GM19043 (cell line): ENCODE data around the gene PACC1.
"Not testable (repeated sequence)": the region's sequence is repeated elsewhere in the genome, so short reads cannot be mapped to it uniquely, and the experiment has no call there.

Experiments used
- ATAC-seq: cut with Tn5 transposase; IDR thresholded peaks from one replicate; pipeline ENCODE4 v1.9.1; 2021; ENCODE audit warnings: low read depth; ENCODE audit not compliant: unreplicated experiment

PACC1 gene

DNA sequence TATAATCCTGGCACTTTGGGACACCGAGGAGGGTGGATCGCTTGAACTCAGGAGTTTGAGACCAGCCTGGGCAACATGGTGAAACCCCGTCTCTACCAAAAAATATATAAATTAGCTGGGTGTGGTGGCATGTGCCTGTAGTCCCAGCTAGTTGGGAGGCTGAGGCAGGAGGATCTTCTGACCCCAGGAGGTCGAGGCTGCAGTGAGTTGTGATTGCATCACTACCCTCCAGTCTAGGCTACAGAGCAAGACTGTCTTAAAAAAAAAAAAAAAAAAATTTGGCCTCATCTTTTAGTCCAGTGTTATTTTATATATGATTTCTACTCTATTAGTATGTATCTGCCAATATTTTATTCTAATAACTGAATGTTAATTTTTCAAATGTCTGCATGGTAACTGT, 69.8 kb downstream of the PACC1 start:
- ATAC-seq, result no peak

DNA sequence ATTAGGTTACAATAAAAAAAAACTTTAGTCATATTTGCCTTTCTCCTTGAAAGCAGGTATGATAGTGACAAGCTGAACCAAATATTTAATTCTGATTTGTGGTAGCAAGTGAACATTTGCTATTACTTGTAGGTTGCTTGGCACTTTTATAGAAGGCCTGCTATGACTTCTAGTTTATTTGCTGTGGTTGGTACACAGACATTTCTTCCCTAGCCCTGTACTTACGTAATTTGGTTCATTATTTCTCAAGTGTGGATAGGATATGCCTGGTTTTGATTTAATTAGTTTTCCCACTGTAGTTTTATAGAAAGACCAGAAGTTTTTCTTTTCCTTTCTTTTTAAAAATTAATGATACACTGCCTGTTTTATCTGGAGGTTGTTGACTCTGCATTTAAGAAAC, 73.6 kb downstream of the PACC1 start:
- ATAC-seq, result no peak

DNA sequence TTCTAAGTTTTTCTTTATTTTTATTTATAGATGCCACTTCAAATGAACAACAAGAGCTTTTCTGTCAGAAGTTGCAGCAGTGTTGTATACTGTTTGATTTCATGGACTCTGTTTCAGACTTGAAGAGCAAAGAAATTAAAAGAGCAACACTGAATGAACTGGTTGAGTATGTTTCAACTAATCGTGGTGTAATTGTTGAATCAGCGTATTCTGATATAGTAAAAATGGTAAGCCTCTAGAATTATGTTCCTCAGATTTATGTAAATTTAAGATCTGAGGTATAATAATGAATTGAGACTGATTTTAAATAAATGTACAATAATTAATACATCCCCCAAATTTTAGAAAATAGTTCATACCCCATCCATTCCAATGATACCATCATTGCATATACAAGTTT, 85.6 kb downstream of the PACC1 start:
- ATAC-seq, result no peak

DNA sequence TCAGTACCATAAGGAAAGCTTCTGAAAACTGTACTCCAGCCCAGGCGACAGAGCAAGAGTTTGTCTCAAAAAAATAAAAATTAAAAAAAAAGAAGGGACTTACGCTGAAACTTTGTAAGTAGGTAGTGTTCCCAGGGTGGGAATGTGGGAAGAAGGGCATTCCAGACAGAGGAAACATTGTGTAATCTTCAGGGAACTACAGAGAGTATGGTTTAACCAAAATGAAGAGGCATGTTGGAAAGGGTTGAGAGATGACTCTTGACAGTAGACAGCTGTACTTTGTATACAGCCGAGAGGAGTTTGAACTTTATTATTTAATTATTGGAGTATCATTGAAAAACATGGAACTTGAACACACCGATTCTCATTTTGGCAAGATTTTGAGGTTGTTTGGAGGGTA, 86.4 kb downstream of the PACC1 start:
- no peak for ATAC-seq

DNA sequence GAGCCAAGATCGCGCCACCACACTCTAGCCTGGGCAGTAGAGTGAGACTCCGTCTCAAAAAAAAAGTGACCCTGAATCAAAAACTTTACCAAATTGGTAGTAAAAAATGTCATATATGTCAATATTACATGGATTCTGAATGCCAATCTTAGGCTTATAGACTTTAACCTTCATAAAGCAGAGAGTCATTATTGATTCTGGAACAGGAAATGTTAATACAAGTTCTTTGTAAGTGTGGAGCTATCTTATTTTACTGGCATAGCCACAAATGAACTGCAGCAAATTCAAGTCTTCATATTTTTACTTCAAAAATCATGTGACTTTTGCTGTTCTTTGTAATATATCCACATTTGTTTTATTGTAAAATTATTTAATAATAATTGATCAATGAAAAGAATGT, 88.1 kb downstream of the PACC1 start:
- no peak for ATAC-seq

DNA sequence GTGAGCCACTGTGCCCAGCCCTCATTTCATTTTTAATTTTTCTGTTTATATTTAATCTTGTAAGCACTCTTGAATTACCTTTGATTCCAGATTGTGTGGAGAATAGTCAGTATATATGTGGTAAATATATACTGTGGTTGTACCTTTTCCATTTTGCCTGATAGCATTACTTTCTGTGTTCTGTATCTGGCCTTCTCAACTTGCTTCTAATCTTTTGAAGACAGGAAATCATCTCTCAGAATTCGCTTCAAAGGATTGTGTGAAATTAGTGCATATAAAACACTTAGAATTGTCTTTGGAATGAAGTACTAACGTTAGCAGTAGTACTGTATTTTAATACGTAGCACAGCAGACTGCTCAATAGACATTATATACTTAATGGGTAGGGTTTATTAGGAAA, 91.6 kb downstream of the PACC1 start:
- no peak for ATAC-seq

DNA sequence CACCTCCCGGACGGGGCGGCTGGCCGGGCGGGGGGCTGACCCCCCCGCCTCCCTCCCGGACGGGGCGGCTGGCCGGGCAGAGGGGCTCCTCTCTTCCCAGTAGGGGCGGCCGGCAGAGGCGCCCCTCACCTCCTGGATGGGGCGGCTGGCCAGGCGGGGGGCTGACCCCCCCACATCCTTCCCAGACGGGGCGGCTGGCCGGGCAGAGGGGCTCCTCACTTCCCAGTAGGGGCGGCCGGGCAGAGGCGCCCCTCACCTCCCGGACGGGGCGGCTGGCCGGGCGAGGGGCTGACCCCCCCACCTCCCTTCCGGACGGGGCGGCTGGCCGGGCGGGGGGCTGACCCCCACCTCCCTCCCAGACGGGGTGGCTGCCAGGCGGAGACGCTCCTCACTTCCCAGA, 93.7 kb downstream of the PACC1 start:
- not testable (repeated sequence) for ATAC-seq

DNA sequence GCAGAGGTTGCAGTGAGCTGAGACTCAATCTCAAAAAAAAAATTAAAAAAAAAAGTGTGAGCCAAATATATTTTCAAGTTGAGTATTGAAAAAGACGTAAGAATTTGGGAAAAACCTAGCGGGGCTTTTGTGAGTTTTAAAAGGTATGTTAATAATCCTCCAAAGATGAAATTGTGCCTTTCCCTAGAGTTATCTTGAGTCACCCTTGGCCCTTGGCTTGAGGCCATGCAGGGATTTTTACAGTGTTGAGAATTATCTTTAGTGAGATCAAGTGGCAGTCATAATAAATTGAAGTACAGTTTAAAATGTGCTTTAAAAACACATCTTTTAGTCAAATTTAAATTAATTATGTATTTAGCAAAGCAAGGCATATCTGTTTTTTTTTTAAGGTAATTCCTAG, 96.8 kb downstream of the PACC1 start:
- no peak for ATAC-seq

DNA sequence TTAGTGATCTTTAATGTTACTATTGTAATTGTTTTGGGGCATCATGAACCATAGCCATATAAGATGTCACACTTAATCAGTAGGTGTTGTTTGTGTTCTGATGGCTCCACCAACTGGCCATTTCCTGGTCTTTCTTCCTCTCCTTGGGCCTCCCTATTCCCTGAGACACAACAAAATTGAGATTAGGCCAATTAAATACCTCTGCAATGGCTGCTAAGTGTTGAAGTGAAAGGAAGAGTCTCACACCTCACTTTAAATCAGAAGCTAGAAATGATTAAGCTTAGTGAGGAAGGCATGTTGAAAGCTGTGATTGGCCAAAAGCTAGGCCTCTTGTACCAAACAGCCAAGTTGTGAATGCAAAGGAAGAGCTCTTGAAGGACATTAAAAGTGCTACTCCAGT, 98.8 kb downstream of the PACC1 start:
- ATAC-seq, result no peak

DNA sequence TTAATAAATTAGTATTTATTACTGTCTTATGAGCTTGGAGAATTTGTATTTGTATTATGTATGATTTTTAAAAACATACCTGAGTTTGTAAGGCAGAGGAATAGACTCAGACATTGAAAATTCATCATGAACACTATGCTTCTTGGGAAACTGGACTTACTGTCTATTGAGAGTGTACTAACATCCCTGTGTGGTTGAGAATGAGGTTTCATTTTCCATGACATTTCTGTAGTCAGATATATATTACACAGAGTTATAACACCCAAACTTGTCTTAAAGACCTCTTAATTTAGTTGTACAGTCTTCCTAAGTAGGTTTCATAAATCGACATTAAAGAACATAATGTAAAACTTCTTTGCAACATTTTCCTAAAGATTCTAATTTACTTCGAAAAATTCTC, 99.5 kb downstream of the PACC1 start:
- no peak for ATAC-seq
